Liver (tissue), 9 donors: Measurements from ENCODE around the gene SLC66A1. TPM values are rescaled to one million over a fixed set of nuclear protein-coding genes. Genes with fewer than 3 reads are reported as not detected.

ENCODE experiments used
- DNase-seq: peaks from one replicate; pipeline ENCODE4 v3.0.0-alpha.2; 2017; ENCODE audit warnings: low spot score
- H3K27ac ChIP-seq, 2 donors: one replicate each; pipeline ENCODE4 v1.7.0; 2013; ENCODE audit warnings: inconsistent platforms in 2 of 2, low read length in 2 of 2, control low read depth in 1 of 2, low read depth in 1 of 2, mild to moderate bottlenecking in 1 of 2
- H3K27me3 ChIP-seq, 4 donors: one replicate each; pipeline versions ENCODE4 v1.6.1 to v1.7.0; 2013; ENCODE audit warnings: low read length in 3 of 4, inconsistent platforms in 1 of 4, mild to moderate bottlenecking in 1 of 4, moderate library complexity in 1 of 4; ENCODE audit not compliant: control insufficient read depth in 4 of 4, insufficient read depth in 4 of 4
- H3K36me3 ChIP-seq, 4 donors: one replicate each; pipeline versions ENCODE4 v1.6.1 to v1.7.0; 2013; ENCODE audit warnings: low read length in 3 of 4, mild to moderate bottlenecking in 3 of 4, low read depth in 1 of 4, moderate library complexity in 1 of 4; ENCODE audit not compliant: control insufficient read depth in 4 of 4, insufficient read depth in 3 of 4
- H3K4me1 ChIP-seq, 4 donors: one replicate each; pipeline versions ENCODE4 v1.6.1 to v1.7.0; 2013; ENCODE audit warnings: low read length in 3 of 4, mild to moderate bottlenecking in 3 of 4, moderate library complexity in 1 of 4; ENCODE audit not compliant: control insufficient read depth in 4 of 4, insufficient read depth in 4 of 4
- H3K4me3 ChIP-seq, 3 donors: one replicate each; pipeline versions ENCODE4 v1.6.1 to v1.7.0; 2013; ENCODE audit warnings: low read length in 3 of 3, control low read depth in 1 of 3, low read depth in 1 of 3, mild to moderate bottlenecking in 1 of 3
- H3K9ac ChIP-seq, 2 donors: one replicate each; pipeline ENCODE4 v1.7.0; 2013; ENCODE audit warnings: low read length in 2 of 2, mild to moderate bottlenecking in 2 of 2, moderate library complexity in 2 of 2, control low read depth in 1 of 2, low read depth in 1 of 2
- H3K9me3 ChIP-seq, 4 donors: one replicate each; pipeline versions ENCODE4 v1.6.1 to v1.7.0; 2013; ENCODE audit warnings: low read length in 3 of 4; ENCODE audit not compliant: control insufficient read depth in 4 of 4
- FOXA2 ChIP-seq: IDR thresholded peaks from 2 replicates; pipeline ENCODE4 v1.6.1; 2016; ENCODE audit warnings: antibody characterized with exemption
- GABPA ChIP-seq, 2 donors: IDR thresholded peaks in 1 of 2; conservative IDR thresholded peaks in 1 of 2; 2 replicates each; pipeline ENCODE4 v1.6.1; 2016; ENCODE audit warnings: antibody characterized with exemption in 2 of 2, mild to moderate bottlenecking in 1 of 2, moderate library complexity in 1 of 2
- HNF4A ChIP-seq, 2 donors: conservative IDR thresholded peaks; 2 replicates each; pipeline ENCODE4 v1.6.1; 2016; ENCODE audit warnings: antibody characterized with exemption in 2 of 2, mild to moderate bottlenecking in 2 of 2
- HNF4G ChIP-seq: IDR thresholded peaks from 2 replicates; pipeline ENCODE4 v1.6.1; 2016; ENCODE audit warnings: antibody characterized with exemption
- JUND ChIP-seq, 2 donors: IDR thresholded peaks; 2 replicates each; pipeline ENCODE4 v1.6.1; 2016; ENCODE audit warnings: antibody characterized with exemption in 2 of 2
- MAX ChIP-seq: IDR thresholded peaks from 2 replicates; pipeline ENCODE4 v1.6.1; 2016; ENCODE audit warnings: antibody characterized with exemption
- NR2F2 ChIP-seq: IDR thresholded peaks from 2 replicates; pipeline ENCODE4 v1.6.1; 2016; ENCODE audit warnings: antibody characterized with exemption
- RXRA ChIP-seq, 2 donors: IDR thresholded peaks; 2 replicates each; pipeline ENCODE4 v1.6.1; 2017 to 2018; ENCODE audit warnings: antibody characterized with exemption in 2 of 2, mild to moderate bottlenecking in 1 of 2
- SP1 ChIP-seq: IDR thresholded peaks from 2 replicates; pipeline ENCODE4 v1.6.1; 2018; ENCODE audit warnings: antibody characterized with exemption, mild to moderate bottlenecking
- TAF1 ChIP-seq: conservative IDR thresholded peaks from 2 replicates; pipeline ENCODE4 v1.6.1; 2016; ENCODE audit warnings: antibody characterized with exemption, mild to moderate bottlenecking
- ZBTB33 ChIP-seq: IDR thresholded peaks from 2 replicates; pipeline ENCODE4 v1.6.1; 2016; ENCODE audit warnings: antibody characterized with exemption
- WGBS: extraction: QIAGEN DNeasy Blood & Tissue Kit; methylation state at CpG from one replicate; pipeline ENCODE4 v1.1.7; 2013; 5-methylcytosine and 5-hydroxymethylcytosine counted together
- polyA plus RNA-seq, 2 donors: library from polyadenylated mRNA; stranded (reverse) in 1 of 2; unstranded in 1 of 2; fragments of 200-250 nt in 1 of 2; fragments of >200 nt in 1 of 2; fragmentation: Nextera tagmentation in 1 of 2; extraction: Ambion mirVana in 1 of 2; gene quantifications; one replicate each; pipeline versions ENCODE4 v1.2.1 to v1.2.3, GENCODE V29; 2013 to 2015
- total RNA-seq, 2 donors: library from RNA; depleted of rRNA; stranded (reverse); fragments of >200 nt; gene quantifications; one replicate each; pipeline ENCODE4 v1.2.3, GENCODE V29; 2014
- TF ChIP-seq, protein P1 (sequence below): fragments of 150-350 bp; IDR thresholded peaks from 2 replicates; pipeline ENCODE4 v1.5.1; 2017; ENCODE audit warnings: improper control_type of control experiment, low read depth, low read length; ENCODE audit not compliant: missing input control
- TF ChIP-seq, protein P2 (sequence below): IDR thresholded peaks from 2 replicates; pipeline ENCODE4 v1.6.1; 2016; ENCODE audit warnings: antibody characterized with exemption, mild to moderate bottlenecking
- TF ChIP-seq, protein P3 (sequence below): IDR thresholded peaks from 2 replicates; pipeline ENCODE4 v1.6.1; 2016; ENCODE audit warnings: antibody characterized with exemption
- donor health status: healthy.
- donor health status: healthy.
- donor health status: healthy.
- donor health status: healthy.
- donor health status: healthy.

SLC66A1 gene
- total and polyA plus RNA-seq, 4 donors, result 6.8 to 16.0 (median 14.0) TPM

- no peak for DNase-seq
- no peaks in the 10 kb centered on the region for H3K4me1 ChIP-seq
- no peaks in the 10 kb centered on the region for H3K27me3 ChIP-seq
- no peak overlapping the region for H3K4me3 ChIP-seq
- H3K9ac ChIP-seq, result no peak overlapping the region
- peaks cover 9 to 57% (median 27%) of the 10 kb centered on the region in 4 donors for H3K36me3 ChIP-seq
- no peaks in the 10 kb centered on the region for H3K9me3 ChIP-seq
- no peak overlapping the region for H3K27ac ChIP-seq
- WGBS, result 90% methylated on average over 10 of the region's 10 CpGs
- TF ChIP-seq HNF4G (no peak), RXRA (IDR thresholded peaks at IDR 0.05) (no peak), FOXA2 (no peak), ZBTB33 (no peak), MAX (no peak), HNF4A (conservative IDR thresholded peaks at IDR 0.05) (no peak), TAF1 (no peak), NR2F2 (no peak), SP1 (no peak), GABPA (IDR thresholded peaks at IDR 0.05 in 1 of 2, conservative IDR thresholded peaks at IDR 0.05 in 1 of 2) (no peak)
- TF ChIP-seq, protein P1, sequence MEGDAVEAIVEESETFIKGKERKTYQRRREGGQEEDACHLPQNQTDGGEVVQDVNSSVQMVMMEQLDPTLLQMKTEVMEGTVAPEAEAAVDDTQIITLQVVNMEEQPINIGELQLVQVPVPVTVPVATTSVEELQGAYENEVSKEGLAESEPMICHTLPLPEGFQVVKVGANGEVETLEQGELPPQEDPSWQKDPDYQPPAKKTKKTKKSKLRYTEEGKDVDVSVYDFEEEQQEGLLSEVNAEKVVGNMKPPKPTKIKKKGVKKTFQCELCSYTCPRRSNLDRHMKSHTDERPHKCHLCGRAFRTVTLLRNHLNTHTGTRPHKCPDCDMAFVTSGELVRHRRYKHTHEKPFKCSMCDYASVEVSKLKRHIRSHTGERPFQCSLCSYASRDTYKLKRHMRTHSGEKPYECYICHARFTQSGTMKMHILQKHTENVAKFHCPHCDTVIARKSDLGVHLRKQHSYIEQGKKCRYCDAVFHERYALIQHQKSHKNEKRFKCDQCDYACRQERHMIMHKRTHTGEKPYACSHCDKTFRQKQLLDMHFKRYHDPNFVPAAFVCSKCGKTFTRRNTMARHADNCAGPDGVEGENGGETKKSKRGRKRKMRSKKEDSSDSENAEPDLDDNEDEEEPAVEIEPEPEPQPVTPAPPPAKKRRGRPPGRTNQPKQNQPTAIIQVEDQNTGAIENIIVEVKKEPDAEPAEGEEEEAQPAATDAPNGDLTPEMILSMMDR, result no peak
- TF ChIP-seq, protein P2, sequence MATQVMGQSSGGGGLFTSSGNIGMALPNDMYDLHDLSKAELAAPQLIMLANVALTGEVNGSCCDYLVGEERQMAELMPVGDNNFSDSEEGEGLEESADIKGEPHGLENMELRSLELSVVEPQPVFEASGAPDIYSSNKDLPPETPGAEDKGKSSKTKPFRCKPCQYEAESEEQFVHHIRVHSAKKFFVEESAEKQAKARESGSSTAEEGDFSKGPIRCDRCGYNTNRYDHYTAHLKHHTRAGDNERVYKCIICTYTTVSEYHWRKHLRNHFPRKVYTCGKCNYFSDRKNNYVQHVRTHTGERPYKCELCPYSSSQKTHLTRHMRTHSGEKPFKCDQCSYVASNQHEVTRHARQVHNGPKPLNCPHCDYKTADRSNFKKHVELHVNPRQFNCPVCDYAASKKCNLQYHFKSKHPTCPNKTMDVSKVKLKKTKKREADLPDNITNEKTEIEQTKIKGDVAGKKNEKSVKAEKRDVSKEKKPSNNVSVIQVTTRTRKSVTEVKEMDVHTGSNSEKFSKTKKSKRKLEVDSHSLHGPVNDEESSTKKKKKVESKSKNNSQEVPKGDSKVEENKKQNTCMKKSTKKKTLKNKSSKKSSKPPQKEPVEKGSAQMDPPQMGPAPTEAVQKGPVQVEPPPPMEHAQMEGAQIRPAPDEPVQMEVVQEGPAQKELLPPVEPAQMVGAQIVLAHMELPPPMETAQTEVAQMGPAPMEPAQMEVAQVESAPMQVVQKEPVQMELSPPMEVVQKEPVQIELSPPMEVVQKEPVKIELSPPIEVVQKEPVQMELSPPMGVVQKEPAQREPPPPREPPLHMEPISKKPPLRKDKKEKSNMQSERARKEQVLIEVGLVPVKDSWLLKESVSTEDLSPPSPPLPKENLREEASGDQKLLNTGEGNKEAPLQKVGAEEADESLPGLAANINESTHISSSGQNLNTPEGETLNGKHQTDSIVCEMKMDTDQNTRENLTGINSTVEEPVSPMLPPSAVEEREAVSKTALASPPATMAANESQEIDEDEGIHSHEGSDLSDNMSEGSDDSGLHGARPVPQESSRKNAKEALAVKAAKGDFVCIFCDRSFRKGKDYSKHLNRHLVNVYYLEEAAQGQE, result no peak
- TF ChIP-seq, protein P3, sequence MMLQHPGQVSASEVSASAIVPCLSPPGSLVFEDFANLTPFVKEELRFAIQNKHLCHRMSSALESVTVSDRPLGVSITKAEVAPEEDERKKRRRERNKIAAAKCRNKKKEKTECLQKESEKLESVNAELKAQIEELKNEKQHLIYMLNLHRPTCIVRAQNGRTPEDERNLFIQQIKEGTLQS, result no peak
These were observed 39.7 kb downstream of the SLC66A1 start for GRCh38 chr1:19351873-19352272.

DNA sequence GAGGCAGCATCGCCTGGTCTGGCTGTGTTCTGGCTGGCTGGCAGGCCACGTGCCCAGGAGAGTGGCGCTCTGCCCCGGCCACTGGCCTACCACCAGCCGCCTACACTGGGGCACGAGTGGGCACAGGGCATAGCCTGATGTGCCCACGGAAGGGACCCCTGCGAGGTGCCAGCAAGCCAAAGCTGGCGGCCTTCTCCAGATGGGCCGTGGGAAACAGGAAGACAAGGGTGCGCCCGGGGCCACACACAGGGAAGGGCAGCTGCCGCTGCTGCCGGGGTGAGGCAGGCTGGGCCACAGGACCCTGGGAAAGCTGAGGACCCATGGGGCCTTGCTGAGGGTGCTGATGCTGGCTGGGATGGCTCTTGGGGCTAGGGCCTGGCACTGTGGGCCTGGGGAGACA lies 40.7 kb downstream of the SLC66A1 start:
- Histone ChIP-seq H3K9ac (no peak overlapping the region), H3K4me3 (no peak overlapping the region), H3K27me3 (no peaks in the 10 kb centered on the region), H3K9me3 (no peaks in the 10 kb centered on the region), H3K36me3 (peaks cover 9 to 62% (median 27%) of the 10 kb centered on the region in 4 donors), H3K4me1 (no peaks in the 10 kb centered on the region), H3K27ac (no peak overlapping the region)
- no peak for DNase-seq
- WGBS, result 91% methylated on average over 14 of the region's 14 CpGs
- no peak for TF ChIP-seq JUND (IDR thresholded peaks at IDR 0.05)
